H1 (cell line): Measurements from ENCODE around the gene NAGA.

ENCODE experiments used
- BRCA1 ChIP-seq: IDR thresholded peaks from 2 replicates; pipeline ENCODE4 v1.6.1; 2012; ENCODE audit warnings: low read depth, low read length, improper control_type of control experiment
- CEBPB ChIP-seq: IDR thresholded peaks from 2 replicates; pipeline ENCODE4 v1.6.1; 2012; ENCODE audit warnings: low read depth, low read length
- CHD2 ChIP-seq: IDR thresholded peaks from 2 replicates; pipeline ENCODE4 v1.6.1; 2012; ENCODE audit warnings: low read length, improper control_type of control experiment
- EP300 ChIP-seq, 2 experiments: IDR thresholded peaks; 1 replicate in 1 of 2; 2 replicates in 1 of 2; pipeline ENCODE4 v1.6.1; 2011 to 2012; ENCODE audit warnings: low read depth in 2 of 2, low read length in 2 of 2, mild to moderate bottlenecking in 2 of 2, borderline replicate concordance in 1 of 2, inconsistent platforms in 1 of 2, moderate library complexity in 1 of 2
- POLR2A ChIP-seq, 2 experiments: IDR thresholded peaks; 1 replicate in 1 of 2; 2 replicates in 1 of 2; pipeline ENCODE4 v1.6.1; 2011; ENCODE audit warnings: low read depth in 2 of 2, low read length in 2 of 2, mild to moderate bottlenecking in 2 of 2; ENCODE audit errors: control extremely low read depth in 1 of 2
- POLR2AphosphoS5 ChIP-seq: IDR thresholded peaks from 2 replicates; pipeline ENCODE4 v1.6.1; 2011; ENCODE audit warnings: low read depth, low read length
- RAD21 ChIP-seq, 2 experiments: IDR thresholded peaks in 1 of 2; conservative IDR thresholded peaks in 1 of 2; 2 replicates each; pipeline ENCODE4 v1.6.1; 2011; ENCODE audit warnings: low read depth in 2 of 2, low read length in 2 of 2, improper control_type of control experiment in 1 of 2, inconsistent platforms in 1 of 2, mild to moderate bottlenecking in 1 of 2, moderate library complexity in 1 of 2
- RNF2 ChIP-seq: fragments of 200-900, 300-1000 bp; sonication (generic); IDR thresholded peaks from 2 replicates; pipeline ENCODE4 v1.7.1; 2016; ENCODE audit warnings: borderline replicate concordance, low read depth, mild to moderate bottlenecking, antibody characterized with exemption, low read length; ENCODE audit not compliant: poor library complexity, severe bottlenecking; ENCODE audit errors: missing control alignments
- SP4 ChIP-seq: IDR thresholded peaks from 2 replicates; pipeline ENCODE4 v1.6.1; 2012; ENCODE audit warnings: low read length, inconsistent platforms
- TF ChIP-seq, protein P1 (sequence below), 3 experiments: IDR thresholded peaks; 1 replicate in 2 of 3; 2 replicates in 1 of 3; pipeline versions ENCODE4 v1.5.1 to v1.6.1; 2011; ENCODE audit warnings: low read length in 3 of 3, mild to moderate bottlenecking in 3 of 3, inconsistent platforms in 2 of 3, low read depth in 1 of 3, moderate library complexity in 1 of 3; ENCODE audit not compliant: insufficient read depth in 1 of 3; ENCODE audit errors: control extremely low read depth in 1 of 3
- TF ChIP-seq, protein P2 (sequence below): IDR thresholded peaks from 2 replicates; pipeline ENCODE4 v1.6.1; 2011; ENCODE audit warnings: low read length, improper control_type of control experiment
- TF ChIP-seq, protein P3 (sequence below): IDR thresholded peaks from 2 replicates; pipeline ENCODE4 v1.6.1; 2012; ENCODE audit warnings: low read length, inconsistent platforms

DNA sequence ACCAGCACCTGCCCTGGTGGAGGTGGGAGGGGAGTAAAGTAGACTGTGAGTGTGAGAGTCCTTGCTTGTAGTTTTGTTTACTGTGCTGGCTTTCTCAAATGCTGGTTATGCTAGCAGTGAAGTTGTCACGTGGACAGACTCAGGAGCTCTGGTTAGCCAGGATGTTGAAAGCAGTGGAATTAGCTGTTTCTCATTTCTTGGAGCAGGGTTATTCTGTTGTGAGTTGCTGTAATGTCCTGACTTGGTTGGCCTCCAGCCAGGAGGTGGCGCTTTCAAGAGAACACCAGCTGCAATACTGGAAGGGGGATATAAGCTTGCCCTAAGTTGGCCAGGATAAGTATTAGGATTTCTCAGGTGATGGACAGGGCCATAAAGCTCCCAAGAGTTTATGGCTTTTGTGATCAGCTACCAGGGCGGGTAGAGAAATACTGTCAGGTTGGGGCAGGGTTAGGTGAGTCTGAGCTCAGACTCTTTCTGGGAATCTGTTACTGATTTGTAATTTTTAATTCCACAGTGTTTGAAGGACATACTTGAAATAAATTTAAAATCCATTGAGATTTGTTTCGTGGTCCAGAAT is 46.3 kb upstream of the NAGA start:
- peak; percentile 55 to 68 for TF ChIP-seq RAD21 (IDR thresholded peaks at IDR 0.05 in 1 of 2, conservative IDR thresholded peaks at IDR 0.05 in 1 of 2; ENCODE audit: low read depth in 2 of 2, low read length in 2 of 2)
- TF ChIP-seq, protein P1, sequence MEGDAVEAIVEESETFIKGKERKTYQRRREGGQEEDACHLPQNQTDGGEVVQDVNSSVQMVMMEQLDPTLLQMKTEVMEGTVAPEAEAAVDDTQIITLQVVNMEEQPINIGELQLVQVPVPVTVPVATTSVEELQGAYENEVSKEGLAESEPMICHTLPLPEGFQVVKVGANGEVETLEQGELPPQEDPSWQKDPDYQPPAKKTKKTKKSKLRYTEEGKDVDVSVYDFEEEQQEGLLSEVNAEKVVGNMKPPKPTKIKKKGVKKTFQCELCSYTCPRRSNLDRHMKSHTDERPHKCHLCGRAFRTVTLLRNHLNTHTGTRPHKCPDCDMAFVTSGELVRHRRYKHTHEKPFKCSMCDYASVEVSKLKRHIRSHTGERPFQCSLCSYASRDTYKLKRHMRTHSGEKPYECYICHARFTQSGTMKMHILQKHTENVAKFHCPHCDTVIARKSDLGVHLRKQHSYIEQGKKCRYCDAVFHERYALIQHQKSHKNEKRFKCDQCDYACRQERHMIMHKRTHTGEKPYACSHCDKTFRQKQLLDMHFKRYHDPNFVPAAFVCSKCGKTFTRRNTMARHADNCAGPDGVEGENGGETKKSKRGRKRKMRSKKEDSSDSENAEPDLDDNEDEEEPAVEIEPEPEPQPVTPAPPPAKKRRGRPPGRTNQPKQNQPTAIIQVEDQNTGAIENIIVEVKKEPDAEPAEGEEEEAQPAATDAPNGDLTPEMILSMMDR (IDR thresholded peaks at IDR 0.05; ENCODE audit: control extremely low read depth in 1 of 3, insufficient read depth in 1 of 3, low read depth in 1 of 3, low read length in 3 of 3), result peak; percentile 58 to 87 (median 74)
- TF ChIP-seq, protein P2, sequence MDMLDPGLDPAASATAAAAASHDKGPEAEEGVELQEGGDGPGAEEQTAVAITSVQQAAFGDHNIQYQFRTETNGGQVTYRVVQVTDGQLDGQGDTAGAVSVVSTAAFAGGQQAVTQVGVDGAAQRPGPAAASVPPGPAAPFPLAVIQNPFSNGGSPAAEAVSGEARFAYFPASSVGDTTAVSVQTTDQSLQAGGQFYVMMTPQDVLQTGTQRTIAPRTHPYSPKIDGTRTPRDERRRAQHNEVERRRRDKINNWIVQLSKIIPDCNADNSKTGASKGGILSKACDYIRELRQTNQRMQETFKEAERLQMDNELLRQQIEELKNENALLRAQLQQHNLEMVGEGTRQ, result no peak
- no peak for TF ChIP-seq SP4
- TF ChIP-seq POLR2A (IDR thresholded peaks at IDR 0.05; ENCODE audit: control extremely low read depth in 1 of 2, low read depth in 2 of 2, low read length in 2 of 2), result no peak
- no peak for TF ChIP-seq POLR2AphosphoS5
- TF ChIP-seq, protein P3, sequence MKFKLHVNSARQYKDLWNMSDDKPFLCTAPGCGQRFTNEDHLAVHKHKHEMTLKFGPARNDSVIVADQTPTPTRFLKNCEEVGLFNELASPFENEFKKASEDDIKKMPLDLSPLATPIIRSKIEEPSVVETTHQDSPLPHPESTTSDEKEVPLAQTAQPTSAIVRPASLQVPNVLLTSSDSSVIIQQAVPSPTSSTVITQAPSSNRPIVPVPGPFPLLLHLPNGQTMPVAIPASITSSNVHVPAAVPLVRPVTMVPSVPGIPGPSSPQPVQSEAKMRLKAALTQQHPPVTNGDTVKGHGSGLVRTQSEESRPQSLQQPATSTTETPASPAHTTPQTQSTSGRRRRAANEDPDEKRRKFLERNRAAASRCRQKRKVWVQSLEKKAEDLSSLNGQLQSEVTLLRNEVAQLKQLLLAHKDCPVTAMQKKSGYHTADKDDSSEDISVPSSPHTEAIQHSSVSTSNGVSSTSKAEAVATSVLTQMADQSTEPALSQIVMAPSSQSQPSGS, result no peak
- TF ChIP-seq BRCA1, result no peak
- TF ChIP-seq EP300 (IDR thresholded peaks at IDR 0.05; ENCODE audit: borderline replicate concordance in 1 of 2, low read depth in 2 of 2, low read length in 2 of 2), result no peak
- no peak for TF ChIP-seq CHD2
- TF ChIP-seq RNF2, result no peak
- no peak for TF ChIP-seq CEBPB
